Amniotic epithelial cell (primary cell): ENCODE measurements around the gene MAML1.
"Not testable (repeated sequence)": the region's sequence is repeated elsewhere in the genome, so short reads cannot be mapped to it uniquely, and the experiment has no call there.

ENCODE experiments used
- DNase-seq: peaks from one replicate; pipeline ENCODE4 v3.0.0-alpha.2; 2010; ENCODE audit warnings: low read depth

MAML1 gene

DNA sequence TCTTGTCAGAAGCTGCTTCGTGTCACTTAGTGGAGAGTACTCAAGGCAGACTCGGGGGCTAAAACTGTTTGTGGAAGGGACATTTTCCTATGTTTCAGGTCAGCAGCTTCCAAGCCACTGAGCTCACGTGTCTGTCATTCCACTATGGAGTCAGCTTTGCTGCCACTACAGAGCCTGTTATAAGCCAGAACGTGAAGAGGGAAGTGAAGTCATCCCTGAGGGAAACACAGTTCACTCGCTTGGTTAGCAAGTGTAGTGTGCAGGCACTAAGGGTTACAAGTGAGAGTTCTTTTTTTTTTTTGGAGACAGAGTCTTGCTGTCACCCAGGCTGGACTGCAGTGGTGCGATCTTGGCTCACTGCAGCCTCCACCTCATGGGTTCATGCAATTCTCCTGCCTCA is 36.6 kb downstream of the MAML1 start:
- DNase-seq, result no peak

DNA sequence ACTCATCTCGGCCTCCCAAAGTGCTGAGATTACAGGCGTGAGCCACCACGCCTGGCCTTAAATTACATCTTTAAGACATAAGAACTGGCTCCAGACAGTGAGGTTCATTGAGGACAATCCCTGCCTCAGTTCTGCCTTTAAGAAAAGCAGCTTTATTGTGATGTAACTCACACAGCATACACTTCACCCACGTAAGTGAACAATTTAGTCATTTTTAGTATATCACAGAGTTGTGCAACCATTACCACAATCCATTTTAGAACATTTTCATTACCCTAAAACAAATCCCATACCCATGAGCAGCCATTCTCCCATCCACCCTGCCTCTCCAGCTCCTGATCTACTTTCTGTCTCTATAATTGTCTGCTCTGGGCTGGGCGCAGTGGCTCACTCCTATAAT is 37.2 kb downstream of the MAML1 start:
- peak; percentile 54 for DNase-seq

DNA sequence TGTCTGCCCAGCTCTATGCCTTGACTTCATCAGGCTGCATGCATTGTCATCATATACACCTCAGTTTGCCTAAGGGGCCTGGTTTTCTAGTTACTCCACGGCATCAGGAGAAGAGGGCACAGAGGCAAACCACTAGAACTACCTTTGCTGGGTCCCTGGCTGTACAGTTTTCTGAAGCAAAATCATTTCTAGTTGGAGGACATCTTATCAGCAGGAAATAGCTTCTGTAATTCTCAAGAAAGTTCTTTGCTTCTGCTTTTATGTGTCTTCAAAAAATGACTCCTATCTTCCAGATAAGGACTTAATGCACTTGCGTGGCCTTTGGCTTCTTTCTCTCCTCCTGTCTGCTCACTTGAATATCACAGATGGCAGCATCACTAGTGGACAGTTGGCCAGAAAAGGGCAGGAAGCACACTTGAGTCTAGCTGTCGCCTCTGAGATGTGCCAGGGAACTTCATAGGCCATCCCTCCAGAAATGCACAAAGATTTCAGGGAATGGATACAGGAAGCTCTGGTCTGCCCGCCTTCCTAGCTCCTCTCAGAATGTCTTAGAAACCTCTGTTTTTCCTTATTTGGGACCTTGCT is 38.8 kb downstream of the MAML1 start:
- no peak for DNase-seq

DNA sequence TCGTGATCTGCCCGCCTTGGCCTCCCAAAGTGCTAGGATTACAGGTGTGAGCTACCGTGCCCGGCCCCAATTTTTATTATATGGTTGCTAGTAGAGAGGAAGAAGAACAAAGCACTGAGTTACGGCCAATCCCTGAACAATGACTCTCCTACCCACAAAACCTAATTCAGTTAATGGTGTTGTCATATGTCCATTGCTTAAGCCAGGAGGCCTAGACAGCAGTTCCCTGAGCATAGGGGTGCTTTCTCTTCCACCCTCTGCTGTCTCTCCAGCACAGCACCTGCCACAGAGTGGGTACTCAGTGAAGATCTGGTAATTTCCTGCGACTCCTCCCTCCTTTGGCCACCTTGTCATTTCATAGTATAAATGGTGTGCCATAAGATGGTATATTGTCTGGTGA is 39.7 kb downstream of the MAML1 start:
- DNase-seq, result no peak

DNA sequence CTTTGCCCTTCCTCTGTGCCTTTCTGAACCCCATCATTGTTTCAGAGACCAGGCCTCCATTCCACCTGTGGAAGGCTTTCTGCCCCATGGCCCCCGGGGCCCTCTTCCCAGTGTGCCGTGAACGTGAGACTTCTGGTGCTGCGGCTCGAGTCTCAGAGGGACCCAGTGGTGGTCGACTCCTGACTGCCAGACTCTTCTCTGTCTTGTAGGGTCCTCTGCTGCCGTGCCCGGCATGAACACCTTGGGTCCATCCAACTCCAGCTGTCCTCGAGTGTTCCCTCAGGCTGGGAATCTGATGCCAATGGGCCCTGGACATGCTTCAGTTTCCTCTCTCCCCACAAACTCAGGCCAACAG is 41.0 kb downstream of the MAML1 start:
- no peak for DNase-seq

DNA sequence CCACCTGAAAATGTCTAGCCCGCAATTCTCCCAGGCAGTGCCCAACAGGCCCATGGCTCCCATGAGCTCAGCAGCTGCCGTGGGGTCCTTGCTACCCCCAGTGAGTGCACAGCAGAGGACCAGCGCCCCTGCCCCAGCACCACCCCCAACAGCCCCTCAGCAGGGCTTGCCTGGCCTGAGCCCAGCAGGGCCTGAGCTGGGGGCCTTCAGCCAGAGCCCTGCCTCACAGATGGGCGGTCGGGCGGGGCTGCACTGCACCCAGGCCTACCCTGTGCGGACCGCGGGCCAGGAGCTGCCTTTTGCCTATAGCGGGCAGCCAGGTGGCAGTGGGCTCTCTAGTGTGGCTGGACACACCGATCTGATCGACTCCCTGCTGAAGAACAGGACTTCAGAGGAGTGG is 41.8 kb downstream of the MAML1 start:
- DNase-seq, result no peak

DNA sequence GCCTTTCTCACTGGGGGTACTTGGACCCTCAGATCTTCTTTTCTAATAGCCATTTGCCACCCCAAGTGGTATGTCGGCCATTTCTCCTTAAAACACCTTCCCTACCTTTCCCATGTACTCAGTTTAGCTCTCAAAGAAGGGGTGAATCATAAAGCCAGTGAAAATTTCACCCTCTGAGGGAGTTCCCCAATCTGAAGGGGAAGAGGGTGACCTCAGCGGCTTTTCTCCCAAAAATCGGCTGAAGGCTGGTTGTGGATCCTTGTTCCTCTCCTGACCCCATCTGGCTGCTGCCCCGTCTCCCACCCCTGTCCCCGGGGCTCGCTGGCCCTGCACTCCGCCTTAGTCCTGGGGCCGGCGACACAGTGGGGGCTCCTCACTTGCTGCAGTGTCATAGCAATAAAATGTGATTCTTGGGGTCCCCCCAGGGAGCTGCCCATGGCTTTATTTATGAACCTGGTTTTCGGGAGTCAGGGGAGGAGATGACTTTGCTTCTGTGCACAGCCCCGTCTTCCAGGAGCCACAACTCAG is 43.9 kb downstream of the MAML1 start:
- no peak for DNase-seq

DNA sequence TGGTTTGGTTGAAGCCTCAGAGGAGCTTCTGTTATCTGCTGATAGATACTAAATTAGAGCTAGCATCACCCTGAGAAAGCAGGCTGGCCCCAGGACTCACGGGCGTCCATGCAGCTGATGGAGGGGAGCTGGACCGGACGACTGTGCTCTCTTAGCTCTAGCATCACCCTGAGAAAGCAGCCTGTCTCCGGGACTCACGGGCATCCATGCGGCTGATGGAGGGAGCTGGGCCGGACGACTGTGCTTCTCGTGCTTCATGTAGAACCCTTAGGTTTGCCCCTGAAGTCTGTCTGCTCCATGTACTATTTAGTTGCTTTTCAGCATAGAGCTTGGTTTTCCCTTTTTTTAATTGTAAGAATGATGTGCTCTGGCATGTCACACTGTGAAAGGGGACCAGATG is 44.8 kb downstream of the MAML1 start:
- no peak for DNase-seq

DNA sequence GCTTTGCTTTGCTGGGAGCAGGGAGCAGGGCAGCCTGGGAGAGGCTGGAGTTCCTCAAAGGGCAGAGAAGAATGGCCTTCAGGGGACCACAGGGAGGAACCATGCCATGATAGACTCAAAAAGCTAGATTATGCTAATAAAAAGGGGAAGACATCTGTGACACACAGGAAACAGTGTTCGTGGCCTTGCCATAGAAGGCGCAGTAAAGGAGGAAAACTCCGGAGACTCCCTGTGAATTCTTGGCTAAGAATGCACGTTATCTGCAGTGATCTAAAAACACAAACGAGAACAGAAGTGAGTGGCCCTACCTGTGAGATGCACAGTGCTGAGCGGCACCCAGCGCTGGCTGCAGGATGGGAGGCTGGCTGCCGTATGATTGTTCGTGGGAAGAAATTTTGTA is 45.3 kb downstream of the MAML1 start:
- no peak for DNase-seq

DNA sequence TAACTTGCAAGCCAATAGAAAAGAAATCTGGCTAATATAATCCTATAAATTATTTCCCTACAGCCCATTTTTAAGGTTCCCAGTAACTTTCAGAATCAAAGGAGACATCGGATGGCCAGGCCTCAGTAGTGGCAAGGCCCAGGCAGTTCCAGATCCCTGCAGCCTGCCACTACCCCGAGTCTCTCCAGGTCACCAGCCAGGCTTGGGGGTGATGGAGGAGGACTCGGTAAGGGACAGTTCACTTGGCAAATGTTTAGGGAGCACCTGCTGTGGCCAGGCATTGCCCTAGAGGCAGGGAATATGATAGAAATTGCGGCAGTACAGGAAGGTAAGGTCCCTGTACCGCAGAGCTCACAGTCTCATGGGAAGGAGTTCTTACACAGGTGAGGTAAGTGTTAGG is 46.0 kb downstream of the MAML1 start:
- no peak for DNase-seq

DNA sequence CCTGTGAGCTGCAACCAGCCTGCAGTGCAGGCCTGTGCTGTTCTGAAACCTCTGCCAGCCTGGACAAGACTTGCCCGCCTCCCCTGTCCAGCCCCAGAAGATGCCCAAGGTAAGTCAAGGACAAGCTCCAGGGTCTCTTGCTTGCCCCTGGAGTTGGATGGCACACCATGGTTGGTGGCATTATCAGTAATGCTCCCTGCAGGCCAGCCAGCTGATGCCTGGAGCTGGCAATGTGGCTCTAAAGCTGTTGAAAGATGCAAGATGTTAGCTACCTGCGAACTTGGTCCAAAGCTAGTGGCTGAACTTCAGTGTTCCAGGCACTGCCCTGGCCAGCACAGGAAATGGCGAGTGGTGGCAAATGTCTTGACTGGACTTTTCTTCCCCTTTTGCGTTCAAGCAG is 47.2 kb downstream of the MAML1 start:
- DNase-seq, result no peak

DNA sequence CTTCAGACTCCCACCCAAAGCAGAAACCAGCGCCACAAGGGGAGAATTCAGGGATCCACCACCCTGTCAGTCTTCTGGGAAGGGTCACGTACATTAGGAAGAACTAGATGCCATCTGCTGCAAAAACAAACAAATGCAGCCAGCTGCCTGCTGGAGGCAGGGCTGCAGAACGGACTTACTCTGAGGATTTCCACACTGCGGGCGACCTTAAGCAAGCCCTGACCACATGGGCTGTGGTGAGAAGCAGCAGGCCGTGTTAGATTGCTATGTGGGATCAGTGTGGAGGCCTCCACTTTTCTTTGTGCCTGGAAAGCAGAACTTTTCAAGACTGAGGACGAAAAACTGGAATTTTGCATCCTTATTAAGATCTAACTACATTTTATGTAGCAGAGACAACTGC is 47.7 kb downstream of the MAML1 start:
- DNase-seq, result peak; percentile 84

DNA sequence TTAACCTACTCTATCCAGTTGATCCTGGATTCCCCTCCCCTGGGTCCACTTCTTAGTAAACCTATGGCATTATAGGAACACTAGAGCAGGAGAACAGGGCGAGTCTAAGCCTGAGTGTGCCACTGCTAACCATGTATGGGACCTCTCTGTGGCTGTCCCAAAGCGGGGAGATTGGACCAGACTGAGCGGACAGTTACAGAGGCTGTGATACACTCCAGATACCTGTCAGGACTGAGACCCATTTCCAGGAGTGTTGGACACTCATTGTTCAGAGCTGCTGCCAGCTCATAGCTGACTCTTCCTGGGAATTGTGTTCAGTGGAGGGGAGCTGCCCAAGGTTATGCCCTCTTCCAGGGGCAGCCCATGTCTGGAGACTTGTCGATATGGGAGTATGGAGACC is 49.2 kb downstream of the MAML1 start:
- no peak for DNase-seq

DNA sequence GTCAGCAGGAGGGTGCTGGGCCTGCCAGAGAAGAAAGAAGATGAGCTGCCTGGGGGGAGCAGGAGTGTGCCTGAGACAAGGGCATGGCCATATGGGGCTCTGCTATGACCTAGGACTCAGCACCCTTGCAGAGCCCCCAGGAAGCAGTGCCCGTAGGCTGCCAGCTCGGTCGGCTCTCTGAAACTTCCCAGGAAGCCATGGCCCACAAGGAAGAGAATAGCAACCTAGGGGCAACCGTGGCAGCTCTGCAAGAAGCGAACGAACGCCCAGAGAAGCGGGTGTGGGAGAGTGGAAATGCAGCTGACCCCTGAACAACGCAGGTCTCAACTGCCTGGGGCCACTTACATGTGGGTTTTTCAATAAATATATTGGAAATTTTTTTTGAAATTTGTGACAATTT is 50.5 kb downstream of the MAML1 start:
- no peak for DNase-seq

DNA sequence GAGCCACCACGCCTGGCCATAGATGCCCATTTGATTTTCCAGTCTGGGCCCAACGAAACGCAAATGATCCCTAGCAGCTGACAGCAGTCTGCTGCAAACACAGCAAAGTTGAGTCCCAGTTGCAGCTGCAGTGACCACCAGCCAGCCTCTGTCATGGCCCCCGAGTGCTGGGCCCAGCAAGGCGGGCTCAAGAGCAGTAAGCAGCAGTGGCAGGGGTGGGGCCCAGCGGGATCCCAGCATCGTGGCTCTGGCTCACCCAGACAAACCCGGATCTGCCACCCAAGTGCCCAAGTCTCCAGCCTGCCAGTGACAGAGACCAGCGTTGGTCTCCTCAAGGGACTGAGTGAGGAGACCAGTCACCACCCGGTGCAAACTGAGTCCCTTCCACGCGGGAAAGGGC is 54.2 kb downstream of the MAML1 start:
- no peak for DNase-seq

DNA sequence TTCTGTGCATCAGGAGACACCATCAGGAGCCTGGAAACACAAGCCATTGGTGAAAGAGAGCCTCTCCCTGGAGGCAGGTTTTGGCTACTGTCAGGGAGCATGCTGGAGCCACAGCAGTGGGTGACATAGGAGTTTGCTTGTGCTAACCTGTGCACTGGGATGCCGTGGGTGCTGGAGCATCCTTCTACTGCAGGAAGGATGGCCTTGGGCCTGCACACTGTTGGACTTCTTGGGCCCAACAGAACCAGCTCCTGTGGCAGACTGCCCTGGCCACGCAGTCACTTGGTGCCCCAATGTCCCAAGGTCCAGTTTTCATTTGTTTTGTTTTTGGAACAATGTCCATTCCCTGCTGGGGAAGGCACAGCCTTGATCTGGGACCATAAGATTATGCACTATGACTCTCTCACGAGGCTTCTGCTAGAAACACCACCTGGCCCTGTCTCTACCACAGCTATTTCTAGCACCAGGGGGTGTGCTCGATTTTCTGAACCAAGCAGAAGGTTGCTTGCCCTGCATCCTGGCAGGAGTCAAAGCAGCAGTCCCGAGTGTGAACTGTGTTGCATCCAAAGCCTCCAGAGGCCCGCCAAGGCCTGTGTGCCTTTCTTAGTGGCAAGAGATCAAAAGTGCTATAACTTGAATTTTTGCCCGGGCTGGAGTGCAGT is 55.7 kb downstream of the MAML1 start:
- no peak for DNase-seq

DNA sequence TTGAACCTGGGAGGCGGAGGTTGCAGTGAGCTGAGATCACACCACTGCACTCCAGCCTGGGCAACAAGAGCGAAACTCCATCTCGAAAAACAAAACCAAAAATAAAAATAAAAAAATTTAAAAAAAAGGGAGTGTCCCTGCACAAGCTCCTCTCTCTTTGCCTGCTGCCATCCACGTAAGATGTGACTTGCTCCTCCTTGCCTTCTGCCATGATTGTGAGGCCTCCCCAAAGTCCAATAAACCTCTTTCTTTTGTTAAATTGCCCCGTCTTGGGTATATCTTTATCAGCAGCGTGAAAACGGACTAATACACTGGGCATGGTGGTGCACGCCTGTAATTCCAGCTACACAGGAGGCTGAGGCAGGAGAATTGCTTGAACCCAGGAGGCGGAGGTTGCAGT is 56.7 kb downstream of the MAML1 start:
- not testable (repeated sequence) for DNase-seq

DNA sequence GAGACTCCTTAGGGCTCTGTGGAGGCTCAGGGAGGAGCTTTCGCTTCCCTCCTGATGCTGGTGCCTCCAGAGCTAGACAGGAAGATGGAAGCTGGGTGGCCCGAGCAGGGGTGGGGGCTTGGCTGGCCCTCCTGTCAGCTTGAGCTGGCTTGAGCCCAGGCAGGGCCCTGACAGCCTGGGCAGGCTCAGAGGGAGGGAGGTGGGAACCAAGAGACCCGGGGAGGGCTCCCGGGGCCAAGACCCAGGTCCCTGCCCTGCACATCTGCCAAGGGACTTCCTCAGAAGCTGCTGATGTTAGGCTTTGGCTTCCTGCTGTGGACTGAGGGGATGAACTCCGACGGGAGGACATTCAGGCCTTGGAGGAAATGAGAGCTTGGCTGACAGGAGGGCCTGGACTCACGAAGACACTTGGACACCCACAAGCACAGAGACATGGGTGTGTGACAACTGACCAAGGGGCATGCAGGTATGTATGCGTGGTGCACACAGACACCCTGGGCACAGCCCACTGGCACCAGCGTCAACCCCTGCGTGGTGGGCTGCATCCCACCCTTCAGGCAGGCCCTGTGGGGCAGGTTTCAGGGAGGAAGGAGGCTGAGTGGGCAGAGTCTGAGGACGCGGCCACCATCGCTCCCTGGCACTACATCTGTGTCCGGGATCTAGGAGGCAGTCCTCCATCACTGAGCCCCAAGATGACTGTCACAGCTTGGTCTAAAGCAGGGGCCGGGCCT is 59.4 kb downstream of the MAML1 start:
- DNase-seq, result no peak

DNA sequence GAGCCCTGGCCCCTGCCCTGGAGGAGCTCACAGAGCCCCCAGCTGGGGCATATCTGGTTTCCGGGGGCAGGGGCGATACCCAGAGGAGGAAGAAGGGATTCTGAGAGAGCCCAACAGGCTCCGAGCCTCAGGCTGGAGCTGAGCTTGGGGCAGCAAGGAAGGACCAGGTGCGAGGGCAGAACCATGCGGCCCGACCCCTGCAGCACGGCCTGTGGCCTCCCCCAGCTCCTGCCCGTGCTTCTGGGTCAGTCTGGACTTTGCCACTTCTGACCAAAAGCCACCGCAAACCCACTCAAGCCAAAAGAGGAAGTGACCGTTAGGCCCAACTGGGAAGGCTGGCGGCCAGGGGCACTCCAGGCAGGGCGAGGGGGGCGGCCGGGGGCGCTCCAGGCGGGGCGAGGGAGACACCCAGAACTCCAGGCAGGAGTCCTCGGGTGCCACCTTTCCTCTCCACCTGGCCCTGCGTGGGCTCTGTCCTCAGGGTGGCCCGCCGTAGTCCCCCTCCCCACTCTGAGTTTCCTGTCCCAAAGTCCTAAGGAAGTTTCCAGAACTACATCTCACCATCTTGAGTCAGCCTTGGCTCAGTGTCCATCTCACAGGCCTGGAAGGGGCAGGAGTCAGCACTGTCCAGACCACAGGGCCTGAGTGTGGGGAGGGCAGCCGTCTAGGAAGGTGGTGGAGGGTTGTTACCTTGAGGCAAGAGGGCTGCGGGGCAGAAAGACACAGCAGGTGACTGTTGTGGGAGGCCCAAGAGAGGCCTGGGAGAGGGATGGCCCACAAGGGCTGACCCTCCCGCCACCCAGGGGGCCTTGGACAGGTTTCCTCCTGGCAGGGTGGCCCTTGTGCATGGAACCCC is 60.2 kb downstream of the MAML1 start:
- DNase-seq, result no peak

DNA sequence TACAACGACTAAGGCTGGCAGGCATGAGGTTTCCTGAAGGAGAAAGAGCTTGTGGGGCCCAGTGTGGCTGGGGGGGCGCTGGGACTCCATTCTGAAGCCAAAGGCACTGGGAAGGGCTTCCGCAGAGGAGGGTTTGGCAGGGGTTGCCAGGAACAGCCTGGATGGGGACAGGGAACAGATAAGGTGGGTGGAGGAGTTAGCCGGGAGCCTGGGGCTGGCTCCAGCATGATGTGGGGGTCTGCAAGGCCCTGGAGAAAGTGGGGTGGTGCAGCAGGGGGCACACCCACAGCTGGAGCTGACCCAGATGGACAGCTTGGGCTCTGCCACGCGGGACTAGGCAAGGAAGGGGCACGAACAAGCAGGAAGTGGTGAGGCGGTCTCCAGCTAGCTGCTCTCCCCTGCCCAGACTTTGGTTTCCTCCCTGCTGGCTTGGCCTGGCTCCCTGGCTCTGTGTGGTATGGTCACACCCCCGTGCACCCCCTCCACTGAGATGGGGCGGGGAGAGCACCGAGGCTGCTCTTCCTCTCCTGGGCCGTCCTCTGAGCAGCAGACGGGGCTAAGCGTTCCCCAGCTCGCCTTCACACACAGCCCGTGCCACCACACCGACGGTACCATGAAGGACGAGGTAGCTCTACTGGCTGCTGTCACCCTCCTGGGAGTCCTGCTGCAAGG is 61.0 kb downstream of the MAML1 start, which contains the start of gene LTC4S:
LTC4S (plus strand) TSS at position 519 of the 672 bp plus-strand sequence; CDS start at position 614, 95 bp downstream.
- no peak for DNase-seq

DNA sequence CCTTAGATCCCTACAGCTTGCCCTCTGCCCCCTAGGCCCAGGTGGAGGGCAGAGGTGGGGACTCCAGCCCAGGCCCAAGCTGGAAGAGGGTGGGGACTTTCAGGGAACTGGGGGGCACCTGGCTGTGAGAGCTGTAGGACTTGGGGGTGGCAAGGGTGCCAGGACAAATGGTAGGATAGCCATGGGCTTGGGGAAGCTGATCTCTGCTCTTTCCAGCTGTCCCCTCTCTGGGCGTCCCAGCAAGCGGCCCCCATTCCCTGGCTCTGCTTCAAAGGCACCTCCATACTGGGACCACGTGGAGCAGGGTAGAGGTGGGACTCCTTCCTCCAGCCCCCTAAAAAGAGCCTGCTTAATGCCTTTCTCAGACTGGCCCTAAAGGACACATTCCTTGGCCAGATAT is 61.5 kb downstream of the MAML1 start:
- DNase-seq, result no peak

DNA sequence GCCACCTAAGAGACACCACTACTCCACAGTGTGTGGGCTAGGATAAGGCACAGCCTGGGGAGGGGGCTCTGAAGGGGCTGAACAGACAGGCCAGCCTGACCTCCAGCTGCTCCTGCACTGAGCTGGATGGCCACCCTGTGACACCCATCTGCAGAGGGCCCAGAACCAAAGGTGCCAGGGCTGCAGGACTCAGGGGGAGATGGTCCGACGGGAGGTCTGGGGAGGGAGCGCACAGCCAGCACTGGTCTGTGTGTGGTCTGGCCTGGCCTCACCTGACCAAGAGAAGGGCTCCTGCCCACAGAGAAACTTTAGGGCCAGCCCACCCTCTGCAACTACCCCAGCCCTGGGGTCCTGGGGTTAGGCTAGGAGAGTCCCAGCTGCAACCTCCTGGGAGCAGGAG is 62.0 kb downstream of the MAML1 start:
- DNase-seq, result no peak
